ENCODE measurements around the gene BNC2. TPM values are rescaled to one million over a fixed set of nuclear protein-coding genes. Genes with fewer than 3 reads are reported as not detected.

Gene BNC2
- total RNA-seq, 1 experiment from 2014 or later = 5.7 TPM

- CTCF ChIA-PET = no interaction called here
- no peak overlapping the region for H3K4me3 ChIP-seq (ENCODE audit: low read depth in 2 of 2, low read length in 2 of 2)
- H3K4me1 ChIP-seq (ENCODE audit: control insufficient read depth, insufficient read depth, low read length) = no peaks in the 10 kb centered on the region
- H3K27me3 ChIP-seq (ENCODE audit: control insufficient read depth, insufficient read depth, low read length) = no peaks in the 10 kb centered on the region
- in situ Hi-C loops (cut with HindIII; ENCODE audit: low pct_unique_long_range_greater_than_20kb, low sequenced_read_pairs) (no loop called here), intact Hi-C loops (cut with micrococcal nuclease; ENCODE audit: unreplicated experiment) (no loop called here)
- POLR2A ChIA-PET = no interaction called here
- no peaks in the 10 kb centered on the region for H3K9me3 ChIP-seq (ENCODE audit: control insufficient read depth, insufficient read depth, low read depth, low read length)
- H3K27ac ChIP-seq (ENCODE audit: low read length) = no peak overlapping the region
- DNase-seq (ENCODE audit: low read depth, low spot score) = no peak
- TF ChIP-seq CTCF (IDR thresholded peaks at IDR 0.05) (no peak), TCF7L2 (IDR thresholded peaks at IDR 0.05; ENCODE audit: low read depth, low read length) (no peak), SIN3A (IDR thresholded peaks at IDR 0.05; ENCODE audit: borderline replicate concordance, insufficient read depth, low read depth, low read length) (no peak), REST (IDR thresholded peaks at IDR 0.05; ENCODE audit: insufficient read depth in 1 of 2, low read depth in 2 of 2, low read length in 1 of 2) (no peak), POLR2AphosphoS5 (IDR thresholded peaks at IDR 0.05; ENCODE audit: low read depth, low read length) (no peak)
- ATAC-seq = no peak
- H3K36me3 ChIP-seq (ENCODE audit: control insufficient read depth, insufficient read depth, low read length) = no peaks in the 10 kb centered on the region
- BruUV-seq (replicated peaks) = no TSS peak
Measured at GRCh38 chr9:16823906-16824305, 46.6 kb downstream of the BNC2 start.

- ATAC-seq (no peak), DNase-seq (ENCODE audit: low read depth, low spot score) (no peak)
- no peaks in the 10 kb centered on the region for H3K27me3 ChIP-seq (ENCODE audit: control insufficient read depth, insufficient read depth, low read length)
- CTCF ChIA-PET = no interaction called here
- intact Hi-C loops (cut with micrococcal nuclease; ENCODE audit: unreplicated experiment) (no loop called here), in situ Hi-C loops (cut with HindIII; ENCODE audit: low pct_unique_long_range_greater_than_20kb, low sequenced_read_pairs) (no loop called here)
- H3K4me1 ChIP-seq (ENCODE audit: control insufficient read depth, insufficient read depth, low read length) = no peaks in the 10 kb centered on the region
- POLR2A ChIA-PET = interaction anchor here (0.7 kb wide), 1 partner anchor 1008 kb away, joined by 9 read pairs; no protein-coding TSS in a partner anchor
- TF ChIP-seq REST (IDR thresholded peaks at IDR 0.05; ENCODE audit: insufficient read depth in 1 of 2, low read depth in 2 of 2, low read length in 1 of 2) = no peak
- TF ChIP-seq SIN3A (IDR thresholded peaks at IDR 0.05; ENCODE audit: borderline replicate concordance, insufficient read depth, low read depth, low read length) = no peak
- no peak for TF ChIP-seq TCF7L2 (IDR thresholded peaks at IDR 0.05; ENCODE audit: low read depth, low read length)
- TF ChIP-seq CTCF (IDR thresholded peaks at IDR 0.05) = no peak
- H3K4me3 ChIP-seq (ENCODE audit: low read depth in 2 of 2, low read length in 2 of 2) = no peak overlapping the region
- no peak overlapping the region for H3K27ac ChIP-seq (ENCODE audit: low read length)
- no peaks in the 10 kb centered on the region for H3K36me3 ChIP-seq (ENCODE audit: control insufficient read depth, insufficient read depth, low read length)
- no TSS peak for BruUV-seq (replicated peaks)
- H3K9me3 ChIP-seq (ENCODE audit: control insufficient read depth, insufficient read depth, low read depth, low read length) = no peaks in the 10 kb centered on the region
Measured at GRCh38 chr9:16821344-16821743, 49.1 kb downstream of the BNC2 start.

Data from Panc1 (cell line).